Measurements from ENCODE around the gene LRRTM4.
"Not testable (repeated sequence)": the region's sequence is repeated elsewhere in the genome, so short reads cannot be mapped to it uniquely, and the experiment has no call there.

The LRRTM4 gene

DNA sequence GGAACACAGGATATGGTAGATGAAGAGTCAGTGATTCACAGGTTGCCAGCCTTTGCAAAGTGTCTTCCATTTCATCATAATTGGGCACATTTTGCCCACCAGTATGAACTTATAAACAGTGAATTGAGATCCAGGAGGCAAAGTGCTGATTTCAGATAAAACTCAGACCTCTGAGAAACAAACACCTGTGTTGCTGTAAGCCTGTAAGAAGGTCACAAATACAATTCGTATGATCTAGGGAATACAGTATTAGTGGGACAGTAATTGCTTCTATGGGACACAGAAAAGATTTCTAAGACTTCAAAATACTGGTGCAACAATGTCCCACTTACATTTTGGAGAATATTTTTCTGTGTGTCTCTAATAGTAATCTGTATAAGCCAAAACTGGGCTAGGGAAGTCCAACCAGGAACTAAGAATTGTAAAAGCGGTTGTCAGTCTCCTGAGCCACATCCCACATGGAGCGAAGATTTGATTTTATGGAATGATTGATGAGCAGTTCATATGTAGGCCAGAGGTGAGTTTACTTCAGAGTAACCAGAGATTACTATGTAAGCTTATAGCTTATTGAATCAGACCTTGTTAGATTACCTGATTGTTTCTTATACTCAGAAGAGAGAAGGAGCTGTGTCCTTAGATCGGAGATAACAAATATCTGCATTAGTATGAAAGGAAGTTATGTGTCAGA, 728.4 kb downstream of the LRRTM4 start:
- H3K4me3 ChIP-seq (ENCODE audit: low read length), result no peak overlapping the region
- TF ChIP-seq ZNF274 (IDR thresholded peaks at IDR 0.05; ENCODE audit: low read depth, low read length), result no peak

DNA sequence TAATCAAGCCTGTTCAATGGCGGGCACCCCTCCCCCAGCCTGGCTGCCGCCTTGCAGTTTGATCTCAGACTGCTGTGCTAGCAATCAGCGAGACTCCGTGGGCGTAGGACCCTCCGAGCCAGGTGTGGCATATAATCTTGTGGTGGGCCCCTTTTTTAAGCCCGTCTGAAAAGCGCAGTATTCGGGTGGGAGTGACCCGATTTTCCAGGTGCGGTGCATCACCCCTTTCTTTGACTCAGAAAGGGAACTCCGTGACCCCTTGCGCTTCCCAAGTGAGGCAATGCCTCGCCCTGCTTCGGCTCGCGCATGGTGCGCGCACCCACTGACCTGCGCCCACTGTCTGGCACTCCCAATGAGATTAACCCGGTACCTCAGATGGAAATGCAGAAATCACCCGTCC, 740.9 kb downstream of the LRRTM4 start:
- not testable (repeated sequence) for H3K4me3 ChIP-seq (ENCODE audit: low read length)

DNA sequence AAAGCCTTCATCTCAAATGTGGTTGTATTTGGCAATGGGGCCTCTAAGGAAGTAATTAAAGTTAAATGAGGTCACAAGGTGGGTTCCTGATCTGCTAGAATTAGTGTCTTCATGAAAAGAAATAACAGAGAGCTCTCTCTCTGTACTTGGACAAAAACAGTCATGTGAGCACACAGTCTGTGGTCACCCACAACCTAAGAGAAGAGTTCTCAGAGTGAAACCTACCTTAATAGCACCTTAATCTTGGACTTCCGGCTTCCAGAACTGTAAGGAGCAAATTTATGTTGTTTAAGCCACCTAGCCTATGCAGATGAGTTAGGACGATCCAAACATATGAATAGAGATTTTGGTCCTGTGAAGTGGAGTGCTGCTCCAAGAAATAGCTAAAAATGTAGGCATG, 758.9 kb downstream of the LRRTM4 start:
- no peak for TF ChIP-seq ZNF274 (IDR thresholded peaks at IDR 0.05; ENCODE audit: low read depth, low read length)

DNA sequence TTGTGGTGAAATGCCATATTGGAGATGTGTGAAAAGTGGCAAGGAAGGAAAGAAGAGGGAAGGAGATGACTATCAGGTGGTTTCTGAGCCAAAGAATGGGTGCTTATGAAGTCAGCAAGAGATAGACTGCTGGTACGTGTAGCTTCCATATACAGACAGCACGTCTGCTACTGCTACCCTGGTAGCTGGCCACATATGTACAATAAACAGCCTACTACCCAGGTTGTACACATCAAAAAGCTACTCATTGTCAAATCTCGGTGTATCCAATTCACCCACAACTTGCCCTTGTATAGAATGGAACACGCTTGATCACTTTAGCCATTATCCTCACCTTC, 761.8 kb downstream of the LRRTM4 start:
- H3K4me3 ChIP-seq (ENCODE audit: low read length), result no peak overlapping the region
- no peak for TF ChIP-seq ZNF274 (IDR thresholded peaks at IDR 0.05; ENCODE audit: low read depth, low read length)

More for the DNA sequence above, 758.9 kb downstream of the LRRTM4 start:
- H3K4me3 ChIP-seq (ENCODE audit: low read length), result no peak overlapping the region

DNA sequence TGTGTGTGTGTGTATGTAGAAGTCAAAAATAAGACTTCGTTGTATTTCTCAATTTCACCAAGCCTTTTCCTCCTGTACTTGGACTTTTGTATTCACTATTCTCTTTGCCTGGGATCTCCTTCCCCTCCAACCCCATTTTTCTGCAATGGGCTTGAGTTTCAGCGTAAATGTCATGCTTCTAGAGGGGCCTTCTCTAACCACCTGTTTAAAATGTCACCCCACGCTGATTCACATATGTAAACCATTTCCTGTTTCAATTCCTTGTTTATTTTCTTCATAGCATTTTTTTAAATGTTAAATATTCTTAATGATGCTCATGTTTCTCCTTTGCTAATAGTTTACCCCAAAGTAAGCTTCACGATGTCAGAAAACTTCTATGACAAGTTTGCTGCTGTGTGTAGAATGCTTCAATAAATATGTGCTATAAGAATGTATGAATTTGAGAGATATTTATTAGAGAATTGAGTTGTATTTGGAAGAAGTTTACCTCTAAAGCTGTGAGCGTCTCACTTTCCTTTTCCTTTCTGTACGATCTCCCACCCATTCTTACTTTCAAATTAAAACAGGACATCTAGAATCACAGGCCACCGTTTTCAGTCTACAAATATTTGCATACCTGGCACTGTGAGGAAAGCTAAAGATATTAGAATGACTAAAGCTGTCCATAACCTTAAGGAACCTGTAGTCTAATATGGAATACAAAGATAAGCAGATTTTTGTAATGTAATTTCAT, 762.4 kb downstream of the LRRTM4 start:
- no peak overlapping the region for H3K4me3 ChIP-seq (ENCODE audit: low read length)

DNA sequence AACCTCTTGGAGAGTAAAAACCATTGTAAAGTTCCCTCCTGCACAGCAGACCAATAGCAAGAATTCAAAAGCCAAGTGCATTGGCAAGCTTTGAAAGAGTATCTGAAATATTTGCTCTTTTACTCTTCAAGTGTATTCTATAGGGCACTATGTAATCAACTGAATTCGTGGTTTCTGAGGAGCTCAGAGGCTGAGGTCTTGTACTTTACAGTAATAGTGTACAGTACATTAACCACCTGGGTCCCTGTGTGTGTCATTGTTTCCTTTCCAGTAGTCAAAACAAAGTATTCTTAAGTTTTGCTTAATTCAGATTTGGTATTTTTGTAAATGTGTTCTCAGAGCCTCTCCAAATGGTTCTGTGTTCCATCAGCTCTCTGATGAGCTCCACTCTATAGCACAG, 769.7 kb downstream of the LRRTM4 start:
- H3K4me3 ChIP-seq (ENCODE audit: low read length), result no peak overlapping the region
- TF ChIP-seq ZNF274 (IDR thresholded peaks at IDR 0.05; ENCODE audit: low read depth, low read length), result no peak

More for the DNA sequence above, 762.4 kb downstream of the LRRTM4 start:
- no peak for TF ChIP-seq ZNF274 (IDR thresholded peaks at IDR 0.05; ENCODE audit: low read depth, low read length)

DNA sequence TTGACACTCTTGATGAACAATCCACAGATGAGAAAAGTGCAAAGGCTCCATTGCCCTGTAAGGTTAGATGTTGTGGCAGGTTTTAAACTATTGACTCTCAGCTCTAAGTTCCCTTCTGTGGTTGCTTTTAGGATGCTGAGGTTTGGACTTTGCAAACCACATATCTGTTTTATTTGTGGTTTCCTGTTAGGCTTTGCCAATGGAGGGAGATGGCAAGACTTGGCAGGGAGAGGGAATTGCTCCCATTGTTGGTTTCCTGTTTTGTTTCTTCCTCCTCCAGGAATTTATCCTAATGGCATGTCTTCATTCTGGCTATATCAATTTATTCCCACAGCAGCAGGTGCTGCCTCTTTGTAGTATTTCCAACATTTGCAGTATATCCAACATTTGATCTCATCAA, 772.3 kb downstream of the LRRTM4 start:
- H3K4me3 ChIP-seq (ENCODE audit: low read length), result no peak overlapping the region
- no peak for TF ChIP-seq ZNF274 (IDR thresholded peaks at IDR 0.05; ENCODE audit: low read depth, low read length)

DNA sequence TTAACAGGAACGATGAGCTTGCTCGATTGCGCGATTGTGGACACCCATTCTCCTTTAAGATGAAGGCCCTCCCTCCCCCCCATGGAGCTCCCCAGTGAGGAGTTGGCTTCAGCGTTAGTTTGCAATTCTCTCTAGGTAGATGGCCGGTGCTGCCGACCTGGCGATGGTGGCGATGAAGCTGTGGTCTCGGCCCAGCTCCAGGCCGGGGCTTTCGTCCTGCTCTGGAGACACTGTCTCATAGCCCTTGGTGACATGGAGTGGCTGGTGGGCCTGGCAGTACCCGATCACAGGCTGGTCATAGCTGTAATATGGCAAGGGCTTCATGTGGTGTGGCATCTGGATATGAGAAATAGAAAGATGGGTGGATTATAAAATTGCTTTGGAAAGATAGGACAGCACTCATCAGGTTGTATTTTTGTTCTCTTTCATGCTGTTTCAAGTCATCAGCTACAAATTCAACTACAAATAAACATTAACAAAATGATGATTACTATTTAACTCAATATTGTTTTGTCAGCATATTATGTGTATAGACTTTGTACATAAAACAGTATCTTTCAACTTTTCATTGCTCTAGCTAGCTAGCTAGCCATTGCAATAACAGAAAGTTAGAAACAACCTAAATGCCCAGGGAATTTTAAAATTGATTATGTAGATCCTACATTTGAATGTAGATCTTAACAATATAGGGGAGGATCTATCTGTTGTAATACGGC, 773.4 kb downstream of the LRRTM4 start:
- TF ChIP-seq ZNF274 (IDR thresholded peaks at IDR 0.05; ENCODE audit: low read depth, low read length), result no peak
- no peak overlapping the region for H3K4me3 ChIP-seq (ENCODE audit: low read length)

DNA sequence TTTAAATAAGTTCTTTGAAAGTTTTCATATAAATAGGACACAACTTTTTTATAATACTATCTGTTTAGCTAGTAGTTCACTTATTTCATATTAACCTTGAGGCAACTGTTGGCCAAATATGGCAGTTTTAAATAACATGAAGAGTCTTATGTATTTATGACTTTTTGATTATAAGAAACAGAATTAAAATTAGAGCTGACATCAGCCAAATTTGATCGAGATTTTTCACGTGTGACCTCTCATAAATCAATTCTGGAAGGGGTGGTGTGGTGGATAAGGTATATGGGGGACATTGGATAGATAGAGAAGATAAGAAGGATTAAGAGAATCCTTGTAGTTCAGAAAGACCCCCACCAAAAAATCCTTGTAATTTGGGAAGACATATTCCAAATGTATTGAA, 776.6 kb downstream of the LRRTM4 start:
- no peak for TF ChIP-seq ZNF274 (IDR thresholded peaks at IDR 0.05; ENCODE audit: low read depth, low read length)
- H3K4me3 ChIP-seq (ENCODE audit: low read length), result no peak overlapping the region

DNA sequence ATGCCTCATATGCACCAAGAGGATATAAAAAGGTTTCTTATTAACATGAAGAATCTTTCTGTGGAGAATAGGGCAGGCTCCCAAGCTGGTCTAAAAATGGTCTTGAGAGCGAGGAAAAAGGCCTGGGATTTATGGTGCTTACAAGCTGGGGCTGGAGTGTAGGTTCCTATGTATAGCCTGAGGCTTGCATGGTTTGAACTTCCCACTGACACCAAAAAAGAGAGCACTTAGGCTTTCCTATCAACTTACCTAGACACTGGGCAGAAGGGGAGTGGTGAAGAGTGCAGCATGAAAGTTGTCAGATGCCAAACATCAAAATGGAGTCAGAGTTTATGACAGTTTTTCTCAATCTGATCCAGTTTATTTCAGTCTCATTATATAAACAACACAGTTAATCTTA, 784.6 kb downstream of the LRRTM4 start:
- no peak for TF ChIP-seq ZNF274 (IDR thresholded peaks at IDR 0.05; ENCODE audit: low read depth, low read length)
- H3K4me3 ChIP-seq (ENCODE audit: low read length), result no peak overlapping the region

DNA sequence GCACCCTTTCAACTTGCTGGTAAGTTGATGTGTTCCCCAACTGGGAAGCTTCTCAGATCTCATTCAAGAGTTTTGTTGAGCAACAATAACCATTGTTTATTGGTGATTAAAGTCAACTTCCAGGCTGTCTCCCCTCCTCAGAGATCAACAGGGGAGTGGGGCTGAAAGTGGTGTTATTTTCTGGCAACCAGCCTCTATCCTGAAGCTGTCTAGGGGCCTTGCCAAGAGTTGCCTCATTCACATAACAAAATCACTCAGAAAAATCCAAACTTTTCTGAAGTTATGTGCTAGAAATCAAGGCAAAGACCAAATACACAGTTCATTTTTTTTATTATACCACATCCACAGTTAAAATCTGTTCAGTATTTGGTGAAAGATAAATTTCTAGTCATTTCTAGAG, 788.4 kb downstream of the LRRTM4 start:
- TF ChIP-seq ZNF274 (IDR thresholded peaks at IDR 0.05; ENCODE audit: low read depth, low read length), result no peak
- no peak overlapping the region for H3K4me3 ChIP-seq (ENCODE audit: low read length)

DNA sequence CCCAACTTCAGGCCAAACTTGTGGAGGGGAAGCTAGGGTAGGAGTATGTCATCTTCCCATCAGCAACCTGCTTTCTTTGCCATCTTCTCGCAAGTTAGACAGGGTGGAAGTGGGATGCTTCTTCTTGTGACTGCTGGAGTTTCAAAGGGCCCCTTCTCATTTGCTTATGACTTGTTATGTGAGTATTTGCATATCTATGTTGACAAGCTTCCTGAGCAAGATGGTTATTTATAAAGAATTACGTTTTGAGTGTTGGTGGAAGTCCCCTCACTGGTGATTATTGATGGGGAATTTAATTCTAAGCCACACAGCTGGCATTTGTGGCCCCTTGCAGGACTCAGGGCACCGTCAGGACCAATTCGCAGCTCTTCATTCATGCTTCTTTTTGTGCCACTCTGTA, 791.0 kb downstream of the LRRTM4 start:
- TF ChIP-seq ZNF274 (IDR thresholded peaks at IDR 0.05; ENCODE audit: low read depth, low read length), result no peak

DNA sequence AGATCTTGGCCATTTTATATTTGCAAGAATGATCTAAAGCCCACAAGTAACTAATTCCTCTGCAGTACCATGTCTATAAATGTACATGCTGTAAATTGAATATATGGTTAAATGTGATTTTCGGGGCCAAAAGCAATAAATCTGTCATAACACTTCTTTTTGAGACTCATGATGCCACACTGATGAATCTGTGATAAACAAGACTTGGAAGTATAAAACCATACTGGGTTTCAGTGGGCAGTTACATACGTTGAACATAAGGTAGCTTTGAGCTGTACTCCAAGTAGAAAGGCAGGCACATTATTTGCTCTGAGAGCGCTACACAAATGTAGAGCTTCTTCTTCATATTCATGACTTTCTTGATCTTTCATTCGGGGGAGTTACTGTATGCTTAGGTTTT, 792.2 kb downstream of the LRRTM4 start:
- no peak overlapping the region for H3K4me3 ChIP-seq (ENCODE audit: low read length)

More for the DNA sequence above, 791.0 kb downstream of the LRRTM4 start:
- H3K4me3 ChIP-seq (ENCODE audit: low read length), result no peak overlapping the region

DNA sequence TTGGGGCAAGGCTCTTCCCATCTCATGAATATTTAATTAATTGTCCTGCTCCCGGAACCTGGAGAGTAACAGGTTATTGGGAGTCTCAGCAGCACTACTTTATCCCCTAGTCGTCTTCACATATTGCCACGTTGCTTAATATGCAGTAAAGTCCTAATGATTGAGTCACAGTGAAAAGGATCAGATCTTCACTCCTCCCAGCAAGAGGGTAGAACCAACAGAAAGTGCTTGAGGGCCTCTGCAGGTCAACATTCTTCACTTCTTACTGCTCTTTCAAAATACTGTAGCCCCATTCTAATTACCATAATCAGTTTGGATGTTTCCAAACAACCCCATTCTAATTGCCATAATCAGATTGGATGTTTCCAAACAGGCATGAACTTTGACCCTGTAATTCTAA, 801.0 kb downstream of the LRRTM4 start:
- TF ChIP-seq ZNF274 (IDR thresholded peaks at IDR 0.05; ENCODE audit: low read depth, low read length), result no peak
- no peak overlapping the region for H3K4me3 ChIP-seq (ENCODE audit: low read length)

More for the DNA sequence above, 792.2 kb downstream of the LRRTM4 start:
- no peak for TF ChIP-seq ZNF274 (IDR thresholded peaks at IDR 0.05; ENCODE audit: low read depth, low read length)

DNA sequence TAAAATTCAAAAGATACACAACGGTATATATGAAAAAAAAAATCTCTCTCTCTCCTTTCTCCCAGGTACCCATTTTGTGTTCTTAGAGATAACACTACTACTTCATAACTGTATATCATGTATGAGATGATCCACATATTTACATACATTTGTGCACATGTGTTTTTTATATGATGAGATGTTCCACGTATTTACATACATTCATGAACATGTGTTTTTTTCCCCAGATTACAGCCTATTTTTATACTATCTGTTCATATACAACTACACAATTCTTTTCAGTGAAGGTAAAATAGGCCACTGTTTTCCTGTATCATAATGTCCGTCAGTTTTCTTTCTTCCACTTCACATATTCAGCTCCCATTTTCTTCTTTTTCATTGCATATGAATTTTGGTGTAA, 808.9 kb downstream of the LRRTM4 start:
- no peak overlapping the region for H3K4me3 ChIP-seq (ENCODE audit: low read length)
- no peak for TF ChIP-seq ZNF274 (IDR thresholded peaks at IDR 0.05; ENCODE audit: low read depth, low read length)
